Activated CD4-positive, alpha-beta T cell treated with anti-CD3 and anti-CD28 coated beads for 48 hours (primary cell): ENCODE measurements around the gene MOCS1.

Experiments used
- DNase-seq: peaks from one replicate; pipeline ENCODE4 v3.0.0-alpha.2; 2020

MOCS1 gene

DNA sequence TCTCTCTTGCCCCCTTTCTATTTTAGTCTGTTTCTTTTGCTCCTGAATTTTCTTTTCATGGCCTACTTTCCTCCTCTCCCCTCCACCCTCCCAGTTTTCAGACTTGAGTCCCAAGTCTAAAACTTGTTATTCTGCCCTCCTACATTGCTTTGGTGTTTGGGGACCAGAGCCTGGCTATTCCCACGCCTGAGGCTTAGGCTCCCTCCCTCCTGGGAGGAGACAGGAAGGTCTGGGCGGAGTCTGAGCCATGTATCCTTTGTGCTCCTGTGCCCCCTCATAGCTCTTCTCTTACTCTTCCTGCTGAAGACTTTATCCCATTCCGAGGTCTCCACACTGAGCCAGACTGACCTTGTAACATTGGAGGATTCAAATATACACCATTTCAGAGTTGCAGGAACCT is 72.6 kb downstream of the MOCS1 start:
- DNase-seq, result no peak

DNA sequence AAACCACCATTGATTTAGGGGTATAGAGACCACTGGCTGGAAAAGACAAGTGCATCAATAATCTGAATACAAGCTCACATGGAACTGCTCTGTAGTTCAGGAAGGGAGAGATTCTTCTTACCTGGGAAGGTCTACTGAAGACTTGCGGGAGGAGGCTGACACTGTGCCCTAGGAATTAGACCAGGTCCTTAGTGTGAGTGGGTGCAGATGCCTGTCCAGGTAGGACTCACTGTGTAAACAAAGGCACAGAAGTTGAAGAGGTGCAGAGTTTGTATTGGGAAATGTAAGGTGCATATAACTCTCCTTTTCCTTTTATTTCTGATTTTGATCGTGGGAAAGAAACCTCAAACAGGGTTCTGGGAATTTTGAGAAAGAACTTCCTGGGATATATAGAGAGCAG is 75.2 kb downstream of the MOCS1 start:
- no peak for DNase-seq

DNA sequence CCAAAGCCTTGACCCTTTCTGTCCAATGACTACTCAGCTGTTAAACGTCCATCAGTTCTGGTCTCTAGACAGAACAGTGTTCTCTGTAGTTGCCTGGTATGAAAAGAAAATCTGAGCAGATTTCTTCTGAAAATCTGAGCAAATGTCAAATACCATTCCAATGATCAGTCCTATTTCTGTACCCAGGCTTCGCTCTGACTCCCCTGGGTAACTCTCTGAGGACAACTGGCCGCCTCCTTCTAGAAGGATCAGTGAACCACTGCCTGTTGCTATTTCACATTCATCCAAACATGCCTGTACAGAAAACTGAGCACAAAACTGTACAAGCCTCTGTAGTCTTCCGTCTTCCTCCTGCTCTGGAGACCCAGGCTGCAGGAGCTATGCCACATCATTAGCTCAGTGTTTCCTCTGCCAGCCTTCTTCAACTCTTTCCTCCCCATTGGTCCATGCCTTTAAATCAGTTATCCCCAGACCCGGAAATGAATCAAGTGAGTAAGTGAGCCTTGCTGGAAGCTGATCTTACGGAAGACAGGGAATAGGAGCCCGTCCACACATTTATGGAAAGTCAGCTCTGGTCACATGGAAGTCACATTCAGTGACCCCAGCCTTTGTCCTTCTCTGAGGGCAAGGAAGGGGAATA is 78.8 kb downstream of the MOCS1 start:
- no peak for DNase-seq
